ENCODE measurements around the gene ARHGDIG. TPM values are rescaled to one million over a fixed set of nuclear protein-coding genes. Genes with fewer than 3 reads are reported as not detected.

Gene ARHGDIG
- total RNA-seq, 1 donor from 2014 or later = not detected

DNA sequence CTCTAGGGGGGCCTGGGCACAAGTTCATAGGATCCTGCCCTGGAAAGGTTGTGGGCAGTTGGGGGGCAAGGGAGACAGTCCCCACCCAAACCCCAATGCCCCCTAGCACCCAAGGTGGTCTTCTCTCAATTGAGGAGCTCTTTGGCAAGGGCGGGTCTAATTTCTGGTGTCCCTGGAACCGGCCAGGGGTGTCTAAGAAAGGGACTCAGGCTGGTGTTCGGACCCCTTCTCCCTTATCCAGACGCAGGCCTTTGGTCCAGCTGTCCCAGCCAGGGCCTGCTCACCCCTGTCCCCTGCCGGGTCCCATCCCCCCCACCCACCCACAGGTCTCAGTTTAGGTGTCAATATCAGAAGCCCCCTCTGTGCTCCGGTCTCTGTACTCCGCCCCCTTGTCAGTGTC is 860 bp upstream of the ARHGDIG start:
- Histone ChIP-seq H3K4me1 (peaks cover 15% of the 10 kb centered on the region), H3K36me3 (no peaks in the 10 kb centered on the region), H3K4me3 (no peak overlapping the region), H3K9me3 (no peaks in the 10 kb centered on the region), H3K27me3 (ENCODE audit: low read depth) (peaks cover 44% of the 10 kb centered on the region), H3K27ac (no peak overlapping the region)
- ATAC-seq (no peak), DNase-seq (no peak)
- TF ChIP-seq CTCF (IDR thresholded peaks at IDR 0.05) = no peak
- intact Hi-C loops (cut with DNase I) = no loop called here

- ATAC-seq (no peak), DNase-seq (no peak)
- Histone ChIP-seq H3K4me3 (no peak overlapping the region), H3K9me3 (no peaks in the 10 kb centered on the region), H3K36me3 (no peaks in the 10 kb centered on the region), H3K27ac (no peak overlapping the region), H3K27me3 (ENCODE audit: low read depth) (peaks cover 39% of the 10 kb centered on the region), H3K4me1 (peaks cover 11% of the 10 kb centered on the region)
- intact Hi-C loops (cut with DNase I) = no loop called here
- TF ChIP-seq CTCF (IDR thresholded peaks at IDR 0.05) = no peak
These were observed 358 bp upstream of the ARHGDIG start for GRCh38 chr16:280005-280460.

- H3K4me1 ChIP-seq = peaks cover 7% of the 10 kb centered on the region
- H3K36me3 ChIP-seq = no peaks in the 10 kb centered on the region
- peaks cover 34% of the 10 kb centered on the region for H3K27me3 ChIP-seq (ENCODE audit: low read depth)
- H3K9me3 ChIP-seq = no peaks in the 10 kb centered on the region
- no peak overlapping the region for H3K27ac ChIP-seq
- TF ChIP-seq CTCF (IDR thresholded peaks at IDR 0.05) = no peak
- intact Hi-C loops (cut with DNase I) = no loop called here
- H3K4me3 ChIP-seq = peak overlapping the region; percentile 39
- ATAC-seq (no peak), DNase-seq (no peak)
These were observed 734 bp downstream of the ARHGDIG start for GRCh38 chr16:280991-281659.

GRCh38 chr16:281660-282255 is 1.4 kb downstream of the ARHGDIG start:
- intact Hi-C loops (cut with DNase I) = no loop called here
- ATAC-seq = no peak
- no peak overlapping the region for H3K4me3 ChIP-seq

GRCh38 chr16:282491-282890 is 2.1 kb downstream of the ARHGDIG start:
- peaks cover 7% of the 10 kb centered on the region for H3K4me1 ChIP-seq
- H3K36me3 ChIP-seq = peaks cover 6% of the 10 kb centered on the region
- peaks cover 31% of the 10 kb centered on the region for H3K27me3 ChIP-seq (ENCODE audit: low read depth)
- no peak overlapping the region for H3K4me3 ChIP-seq
- no peak for TF ChIP-seq CTCF (IDR thresholded peaks at IDR 0.05)
- H3K9me3 ChIP-seq = no peaks in the 10 kb centered on the region
- intact Hi-C loops (cut with DNase I) = no loop called here
- ATAC-seq = no peak
- no peak for DNase-seq
- no peak overlapping the region for H3K27ac ChIP-seq

More at GRCh38 chr16:281660-282255, 1.4 kb downstream of the ARHGDIG start:
- no peak for TF ChIP-seq CTCF (IDR thresholded peaks at IDR 0.05)
- Histone ChIP-seq H3K27ac (no peak overlapping the region), H3K36me3 (no peaks in the 10 kb centered on the region), H3K9me3 (no peaks in the 10 kb centered on the region), H3K4me1 (peaks cover 7% of the 10 kb centered on the region), H3K27me3 (ENCODE audit: low read depth) (peaks cover 31% of the 10 kb centered on the region)
- DNase-seq = no peak
